AG04450 (cell line): Measurements from ENCODE around the gene ZNF408. TPM values are rescaled to one million over a fixed set of nuclear protein-coding genes. Genes with fewer than 3 reads are reported as not detected.

Experiments
- CTCF ChIA-PET: fragments of 300-600, 350-600 bp; formaldehyde crosslinking; extraction: SDS; loops from one replicate; lab custom pipeline; 2022; ENCODE audit warnings: antibody characterized with exemption, inconsistent platforms; lab: Charles Lee
- POLR2A ChIA-PET: fragments of 350-600 bp; formaldehyde crosslinking; extraction: SDS; loops from one replicate; lab custom pipeline; 2021; ENCODE audit warnings: antibody characterized with exemption, inconsistent platforms; lab: Yijun Ruan, JAX
- DNase-seq: peaks from one replicate; pipeline ENCODE4 v3.0.0-alpha.2; 2011; ENCODE audit warnings: low read depth, low spot score
- H3K27ac ChIP-seq: one replicate; pipeline ENCODE4 v1.5.1; 2012; ENCODE audit warnings: low read depth, low read length, control low read depth
- H3K27me3 ChIP-seq: one replicate; pipeline ENCODE4 v1.6.0; 2012; ENCODE audit warnings: low read length; ENCODE audit not compliant: control insufficient read depth, insufficient read depth
- H3K4me3 ChIP-seq: 2 replicates; pipeline ENCODE4 v1.5.1; 2011; ENCODE audit warnings: mild to moderate bottlenecking, low read depth, low read length, control low read depth
- H3K9me3 ChIP-seq: 2 replicates; pipeline ENCODE4 v1.5.1; 2012; ENCODE audit warnings: low read length; ENCODE audit not compliant: control insufficient read depth, insufficient read depth
- CTCF ChIP-seq: IDR thresholded peaks from 2 replicates; pipeline ENCODE4 v1.5.1; 2011; ENCODE audit warnings: low read depth, low read length, control low read depth, inconsistent platforms
- polyA plus RNA-seq: library from polyadenylated mRNA; depleted of rRNA; stranded (reverse); fragments of >200 nt; gene quantifications from 2 replicates; pipeline ENCODE4 v1.2.3, GENCODE V29; 2011

ZNF408 gene
- polyA plus RNA-seq, 1 experiment, result 4.9 TPM

- Histone ChIP-seq H3K4me3 (no peak overlapping the region), H3K9me3 (no peaks in the 10 kb centered on the region), H3K27me3 (no peaks in the 10 kb centered on the region), H3K27ac (peak overlapping the region; percentile 68)
- TF ChIP-seq CTCF, result peak; percentile 15; the same call in 1 of the 2 replicates
- CTCF ChIA-PET, result interaction anchor here (0.7 kb wide), 1 partner anchor 16 kb away, joined by 3 read pairs; no protein-coding TSS in a partner anchor
- DNase-seq, result no peak
- POLR2A ChIA-PET, result interaction anchor here (0.8 to 2.0 kb wide), 2 partner anchors 9 to 81 kb away, joined by 3 to 7 read pairs; partner anchors contain the start of gene AMBRA1
These were observed 25.5 kb upstream of the ZNF408 start for GRCh38 chr11:46675288-46675851.

- ChIA-PET CTCF (interaction anchor here (0.7 kb wide), 1 partner anchor 17 kb away, joined by 3 read pairs; no protein-coding TSS in a partner anchor), POLR2A (interaction anchor here (0.8 to 2.0 kb wide), 2 partner anchors 8 to 82 kb away, joined by 3 to 7 read pairs; partner anchors contain the start of gene AMBRA1)
- H3K27me3 ChIP-seq, result no peaks in the 10 kb centered on the region
These were observed 24.9 kb upstream of the ZNF408 start for GRCh38 chr11:46675949-46676348.

GRCh38 chr11:46676436-46677158 lies 24.2 kb upstream of the ZNF408 start:
- no peak for TF ChIP-seq CTCF
- Histone ChIP-seq H3K27ac (no peak overlapping the region), H3K27me3 (no peaks in the 10 kb centered on the region), H3K9me3 (no peaks in the 10 kb centered on the region), H3K4me3 (no peak overlapping the region)
- no peak for DNase-seq
- ChIA-PET POLR2A (interaction anchor here (0.8 to 2.0 kb wide), 2 partner anchors 8 to 83 kb away, joined by 3 to 7 read pairs; partner anchors contain the start of gene AMBRA1), CTCF (no interaction called here)

More at GRCh38 chr11:46675949-46676348, 24.9 kb upstream of the ZNF408 start:
- peak overlapping the region; percentile 68 for H3K27ac ChIP-seq
- no peak overlapping the region for H3K4me3 ChIP-seq
- TF ChIP-seq CTCF, result no peak
- H3K9me3 ChIP-seq, result no peaks in the 10 kb centered on the region
- no peak for DNase-seq

- no peak for DNase-seq
- H3K27ac ChIP-seq, result no peak overlapping the region
- no peak for TF ChIP-seq CTCF
- ChIA-PET CTCF (no interaction called here), POLR2A (interaction anchor here (0.7 kb wide), 1 partner anchor 28 kb away, joined by 5 read pairs; no protein-coding TSS in a partner anchor)
- no peak overlapping the region for H3K4me3 ChIP-seq
- no peaks in the 10 kb centered on the region for H3K27me3 ChIP-seq
- no peaks in the 10 kb centered on the region for H3K9me3 ChIP-seq
These were observed 23.7 kb upstream of the ZNF408 start for GRCh38 chr11:46677169-46677568.
